ENCODE measurements around the gene LRRC25.

GRCh38 chr19:18439910-18440237 is 42.5 kb upstream of the LRRC25 start:
- no peak for TF ChIP-seq POLR2AphosphoS5 (IDR thresholded peaks at IDR 0.05)
- TF ChIP-seq CTCF (IDR thresholded peaks at IDR 0.05), result no peak
- no peak for TF ChIP-seq POLR2A (IDR thresholded peaks at IDR 0.05)
- TF ChIP-seq EP300 (IDR thresholded peaks at IDR 0.05), result no peak

Measured in upper lobe of left lung (tissue), 4 donors.